HEK293T (cell line): Measurements from ENCODE around the gene VPS35L.
A peak's percentile ranks its signal among the peaks of the same experiment; 100 is the strongest.

Experiments used
- CTCF ChIA-PET: fragments of 350-600 bp; formaldehyde crosslinking; extraction: SDS; loops from one replicate; lab custom pipeline; 2021; ENCODE audit warnings: antibody characterized with exemption, inconsistent platforms; lab: Yijun Ruan, JAX
- POLR2A ChIA-PET: fragments of 350-600 bp; formaldehyde crosslinking; extraction: SDS; loops from one replicate; lab custom pipeline; 2020; ENCODE audit warnings: antibody characterized with exemption, inconsistent platforms; lab: Yijun Ruan, JAX
- DNase-seq: peaks from one replicate; pipeline ENCODE4 v3.0.0; 2012; ENCODE audit warnings: mixed read lengths; ENCODE audit errors: extremely low spot score
- ARNT ChIP-seq: fragments of 450-650 bp; IDR thresholded peaks from 2 replicates; pipeline ENCODE4 v1.6.1; 2017; ENCODE audit warnings: mild to moderate bottlenecking
- BHLHE40 ChIP-seq: fragments of 450-650 bp; IDR thresholded peaks from 2 replicates; pipeline ENCODE4 v1.6.1; 2016; ENCODE audit warnings: mild to moderate bottlenecking, moderate library complexity, borderline replicate concordance
- CTBP1 ChIP-seq: fragments of 450-650 bp; IDR thresholded peaks from 2 replicates; pipeline ENCODE4 v1.6.1; 2016; ENCODE audit warnings: borderline replicate concordance
- ELF4 ChIP-seq: fragments of 450-650 bp; IDR thresholded peaks from 2 replicates; pipeline ENCODE4 v1.6.1; 2017; ENCODE audit warnings: antibody characterized with exemption
- FOXA1 ChIP-seq: fragments of 450-650 bp; IDR thresholded peaks from 2 replicates; pipeline ENCODE4 v1.6.1; 2016; ENCODE audit warnings: mild to moderate bottlenecking
- FOXK2 ChIP-seq: fragments of 450-650 bp; IDR thresholded peaks from 2 replicates; pipeline ENCODE4 v1.6.1; 2016; ENCODE audit warnings: mild to moderate bottlenecking
- FOXM1 ChIP-seq: fragments of 450-650 bp; IDR thresholded peaks from 2 replicates; pipeline ENCODE4 v1.6.1; 2017; ENCODE audit warnings: mild to moderate bottlenecking, borderline replicate concordance
- HDGF ChIP-seq: fragments of 450-650 bp; IDR thresholded peaks from 2 replicates; pipeline ENCODE4 v1.6.1; 2017; ENCODE audit warnings: antibody characterized with exemption, borderline replicate concordance
- L3MBTL2 ChIP-seq: fragments of 450-650 bp; conservative IDR thresholded peaks from 2 replicates; pipeline ENCODE4 v1.6.1; 2016; ENCODE audit warnings: mild to moderate bottlenecking
- LEF1 ChIP-seq: fragments of 450-650 bp; IDR thresholded peaks from 2 replicates; pipeline ENCODE4 v1.6.1; 2017; ENCODE audit warnings: mild to moderate bottlenecking, borderline replicate concordance
- NFRKB ChIP-seq: fragments of 450-650 bp; IDR thresholded peaks from 2 replicates; pipeline ENCODE4 v1.6.1; 2016; ENCODE audit warnings: mild to moderate bottlenecking, moderate library complexity
- PKNOX1 ChIP-seq: fragments of 450-650 bp; IDR thresholded peaks from 2 replicates; pipeline ENCODE4 v1.6.1; 2016
- SP1 ChIP-seq: fragments of 450-650 bp; IDR thresholded peaks from 2 replicates; pipeline ENCODE4 v1.6.1; 2017
- SUZ12 ChIP-seq: fragments of 450-650 bp; IDR thresholded peaks from 2 replicates; pipeline ENCODE4 v1.6.1; 2016; ENCODE audit warnings: mild to moderate bottlenecking
- TARDBP ChIP-seq: fragments of 450-650 bp; IDR thresholded peaks from 2 replicates; pipeline ENCODE4 v1.6.1; 2016
- ZNF384 ChIP-seq: fragments of 450-650 bp; IDR thresholded peaks from 2 replicates; pipeline ENCODE4 v1.6.1; 2016

VPS35L gene

GRCh38 chr16:19555186-19555937 is at the start of gene VPS35L:
Gene VPS35L (plus strand): TSS chr16:19555703. CDS start chr16:19555730, 27 bp downstream.
- ChIA-PET POLR2A (interaction anchor here (0.7 to 2.4 kb wide), 14 partner anchors 8 to 765 kb away, joined by 3 to 16 read pairs (median 3); partner anchors contain the start of genes CCP110 and RPS15A), CTCF (interaction anchor here (0.6 to 1.6 kb wide), 9 partner anchors 13 to 331 kb away, joined by 3 to 7 read pairs (median 4); no protein-coding TSS in a partner anchor)
- peak; percentile 93 for DNase-seq
- TF ChIP-seq TARDBP, result no peak
- peak; percentile 52 for TF ChIP-seq PKNOX1
- peak; percentile 19; the same call in 1 of the 2 replicates for TF ChIP-seq ELF4
- no peak for TF ChIP-seq ZNF384
- no peak for TF ChIP-seq ARNT
- TF ChIP-seq SUZ12, result no peak
- peak; percentile 79 for TF ChIP-seq NFRKB

- no peak for DNase-seq
- ChIA-PET CTCF (no interaction called here), POLR2A (interaction anchor here (1.5 kb wide), 1 partner anchor 14 kb away, joined by 5 read pairs; no protein-coding TSS in a partner anchor)
- TF ChIP-seq SUZ12, result no peak
- no peak for TF ChIP-seq ZNF384
- no peak for TF ChIP-seq ELF4
- no peak for TF ChIP-seq FOXK2
- TF ChIP-seq BHLHE40, result no peak
- TF ChIP-seq ARNT, result no peak
- TF ChIP-seq PKNOX1, result no peak
- TF ChIP-seq LEF1, result no peak
- TF ChIP-seq L3MBTL2, result no peak
These were observed 48.5 kb upstream of the VPS35L start for GRCh38 chr16:19506965-19507364.

- TF ChIP-seq FOXA1 (no peak), ARNT (no peak), ZNF384 (no peak), SUZ12 (no peak), PKNOX1 (no peak), BHLHE40 (no peak), L3MBTL2 (no peak), CTBP1 (no peak), SP1 (no peak), HDGF (no peak), FOXM1 (no peak), TARDBP (no peak), FOXK2 (no peak)
- no peak for DNase-seq
- ChIA-PET CTCF (no interaction called here), POLR2A (interaction anchor here (1.5 kb wide), 1 partner anchor 13 kb away, joined by 5 read pairs; no protein-coding TSS in a partner anchor)
These were observed 47.6 kb upstream of the VPS35L start for GRCh38 chr16:19507867-19508266.

GRCh38 chr16:19512297-19512696 is 43.2 kb upstream of the VPS35L start:
- no peak for TF ChIP-seq FOXA1
- TF ChIP-seq SUZ12, result no peak
- no peak for TF ChIP-seq ARNT
- no peak for TF ChIP-seq ELF4
- no peak for TF ChIP-seq HDGF
- TF ChIP-seq PKNOX1, result no peak
- no peak for DNase-seq
- ChIA-PET CTCF (no interaction called here), POLR2A (no interaction called here)

GRCh38 chr16:19513377-19514053 is 42.0 kb upstream of the VPS35L start:
- CTCF ChIA-PET, result no interaction called here
- TF ChIP-seq FOXM1, result no peak
- TF ChIP-seq L3MBTL2, result no peak
- TF ChIP-seq PKNOX1, result no peak
- no peak for TF ChIP-seq SP1
- no peak for TF ChIP-seq FOXA1
- no peak for TF ChIP-seq TARDBP
- no peak for TF ChIP-seq SUZ12
- TF ChIP-seq BHLHE40, result no peak
- TF ChIP-seq CTBP1, result no peak
- no peak for TF ChIP-seq ELF4
- no peak for TF ChIP-seq HDGF
- TF ChIP-seq NFRKB, result no peak
- no peak for TF ChIP-seq ZNF384
- no peak for TF ChIP-seq FOXK2
- TF ChIP-seq ARNT, result no peak
- TF ChIP-seq LEF1, result no peak
- DNase-seq, result no peak
- POLR2A ChIA-PET, result no interaction called here
